Measurements from ENCODE around the gene ANXA6. TPM values are rescaled to one million over a fixed set of nuclear protein-coding genes. Genes with fewer than 3 reads are reported as not detected.

The ANXA6 gene
- total and polyA plus RNA-seq, 10 of the 15 experiments (the other 5 are each of a cell fraction or from before 2014, with no cell fraction given): 44.0 to 571 (median 465) TPM

DNA sequence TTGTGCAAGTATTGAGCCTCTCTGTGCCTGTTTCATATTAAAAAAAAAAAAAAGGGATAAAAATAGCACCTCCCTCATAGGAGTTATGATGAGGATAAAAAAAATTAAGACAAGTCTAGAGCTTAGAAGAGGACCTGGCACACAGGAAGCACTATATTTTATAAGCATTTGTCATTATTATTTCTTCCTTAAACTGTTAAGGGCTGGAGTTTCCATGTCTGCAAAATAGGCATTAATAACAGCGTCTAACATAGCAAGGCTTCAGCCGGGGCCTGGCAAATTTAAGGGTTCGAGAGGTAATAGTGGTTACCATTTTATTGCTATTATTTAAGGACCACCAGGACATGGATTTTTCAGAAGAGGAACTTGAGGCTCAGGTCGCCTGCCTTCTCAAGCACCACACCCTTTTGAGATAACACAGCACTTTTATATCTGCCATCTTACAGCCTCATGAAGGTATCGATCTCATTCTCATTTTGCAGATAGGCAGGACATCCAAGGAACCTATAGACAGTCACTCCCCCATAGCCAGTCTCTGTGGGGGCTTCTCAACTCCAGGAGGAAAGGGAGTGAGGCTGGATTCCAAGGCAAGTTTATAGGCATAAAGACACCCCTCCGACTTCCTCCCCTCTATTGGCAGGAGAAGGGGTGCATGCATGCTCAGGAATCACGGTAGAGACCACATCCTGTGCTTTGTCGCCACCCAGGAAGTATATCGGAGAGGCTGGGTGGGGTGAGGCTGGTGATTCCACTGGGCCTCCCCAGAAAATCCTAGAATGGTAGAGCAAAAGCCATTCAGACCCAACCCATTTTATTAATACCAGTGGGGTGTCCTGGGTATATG lies 2.4 kb downstream of the ANXA6 start (continued):
- TF ChIP-seq, protein P1, sequence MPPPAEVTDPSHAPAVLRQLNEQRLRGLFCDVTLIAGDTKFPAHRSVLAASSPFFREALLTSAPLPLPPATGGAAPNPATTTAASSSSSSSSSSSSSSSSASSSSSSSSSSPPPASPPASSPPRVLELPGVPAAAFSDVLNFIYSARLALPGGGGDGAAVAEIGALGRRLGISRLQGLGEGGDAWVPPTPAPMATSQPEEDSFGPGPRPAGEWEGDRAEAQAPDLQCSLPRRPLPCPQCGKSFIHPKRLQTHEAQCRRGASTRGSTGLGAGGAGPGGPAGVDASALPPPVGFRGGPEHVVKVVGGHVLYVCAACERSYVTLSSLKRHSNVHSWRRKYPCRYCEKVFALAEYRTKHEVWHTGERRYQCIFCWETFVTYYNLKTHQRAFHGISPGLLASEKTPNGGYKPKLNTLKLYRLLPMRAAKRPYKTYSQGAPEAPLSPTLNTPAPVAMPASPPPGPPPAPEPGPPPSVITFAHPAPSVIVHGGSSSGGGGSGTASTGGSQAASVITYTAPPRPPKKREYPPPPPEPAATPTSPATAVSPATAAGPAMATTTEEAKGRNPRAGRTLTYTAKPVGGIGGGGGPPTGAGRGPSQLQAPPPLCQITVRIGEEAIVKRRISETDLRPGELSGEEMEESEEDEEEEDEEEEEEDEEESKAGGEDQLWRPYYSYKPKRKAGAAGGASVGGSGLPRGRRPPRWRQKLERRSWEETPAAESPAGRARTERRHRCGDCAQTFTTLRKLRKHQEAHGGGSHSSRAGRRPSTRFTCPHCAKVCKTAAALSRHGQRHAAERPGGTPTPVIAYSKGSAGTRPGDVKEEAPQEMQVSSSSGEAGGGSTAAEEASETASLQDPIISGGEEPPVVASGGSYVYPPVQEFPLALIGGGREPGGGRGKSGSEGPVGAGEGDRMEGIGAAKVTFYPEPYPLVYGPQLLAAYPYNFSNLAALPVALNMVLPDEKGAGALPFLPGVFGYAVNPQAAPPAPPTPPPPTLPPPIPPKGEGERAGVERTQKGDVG (CRISPR knock-in tag; IDR thresholded peaks at IDR 0.05): no peak
- no peak for TF ChIP-seq HCFC1 (IDR thresholded peaks at IDR 0.05; ENCODE audit: low read length)
- TF ChIP-seq SP1 (IDR thresholded peaks at IDR 0.05; ENCODE audit: low read depth, low read length): no peak
- no peak for TF ChIP-seq PML (IDR thresholded peaks at IDR 0.05; ENCODE audit: low read length)
- TF ChIP-seq, protein P2, sequence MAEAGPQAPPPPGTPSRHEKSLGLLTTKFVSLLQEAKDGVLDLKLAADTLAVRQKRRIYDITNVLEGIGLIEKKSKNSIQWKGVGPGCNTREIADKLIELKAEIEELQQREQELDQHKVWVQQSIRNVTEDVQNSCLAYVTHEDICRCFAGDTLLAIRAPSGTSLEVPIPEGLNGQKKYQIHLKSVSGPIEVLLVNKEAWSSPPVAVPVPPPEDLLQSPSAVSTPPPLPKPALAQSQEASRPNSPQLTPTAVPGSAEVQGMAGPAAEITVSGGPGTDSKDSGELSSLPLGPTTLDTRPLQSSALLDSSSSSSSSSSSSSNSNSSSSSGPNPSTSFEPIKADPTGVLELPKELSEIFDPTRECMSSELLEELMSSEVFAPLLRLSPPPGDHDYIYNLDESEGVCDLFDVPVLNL (IDR thresholded peaks at IDR 0.05; ENCODE audit: low read depth, low read length): no peak
- TF ChIP-seq YBX1 (IDR thresholded peaks at IDR 0.05): no peak
- no peak for TF ChIP-seq CREB1 (IDR thresholded peaks at IDR 0.05; ENCODE audit: low read depth)
- TF ChIP-seq ZNF622 (IDR thresholded peaks at IDR 0.05): no peak
- TF ChIP-seq CHD1 (IDR thresholded peaks at IDR 0.05; ENCODE audit: low read depth, low read length): no peak
- TF ChIP-seq SMARCA5 (IDR thresholded peaks at IDR 0.05): no peak
- no peak for TF ChIP-seq CBX5 (IDR thresholded peaks at IDR 0.05; ENCODE audit: low read depth)
- no peak for TF ChIP-seq TCF3 (IDR thresholded peaks at IDR 0.05; ENCODE audit: borderline replicate concordance, insufficient read depth, low read depth, low read length)
- TF ChIP-seq ASH2L (IDR thresholded peaks at IDR 0.05; ENCODE audit: borderline replicate concordance, low read depth): no peak
- TF ChIP-seq SIX5 (IDR thresholded peaks at IDR 0.05; ENCODE audit: low read depth, low read length, severe bottlenecking): no peak
- TF ChIP-seq KAT2A (conservative IDR thresholded peaks at IDR 0.05; ENCODE audit: control insufficient read depth, low read depth, low read length): no peak
- TF ChIP-seq, protein P3, sequence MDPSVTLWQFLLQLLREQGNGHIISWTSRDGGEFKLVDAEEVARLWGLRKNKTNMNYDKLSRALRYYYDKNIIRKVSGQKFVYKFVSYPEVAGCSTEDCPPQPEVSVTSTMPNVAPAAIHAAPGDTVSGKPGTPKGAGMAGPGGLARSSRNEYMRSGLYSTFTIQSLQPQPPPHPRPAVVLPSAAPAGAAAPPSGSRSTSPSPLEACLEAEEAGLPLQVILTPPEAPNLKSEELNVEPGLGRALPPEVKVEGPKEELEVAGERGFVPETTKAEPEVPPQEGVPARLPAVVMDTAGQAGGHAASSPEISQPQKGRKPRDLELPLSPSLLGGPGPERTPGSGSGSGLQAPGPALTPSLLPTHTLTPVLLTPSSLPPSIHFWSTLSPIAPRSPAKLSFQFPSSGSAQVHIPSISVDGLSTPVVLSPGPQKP (IDR thresholded peaks at IDR 0.05; ENCODE audit: low read depth, low read length): no peak
- TF ChIP-seq STAT1 (conservative IDR thresholded peaks at IDR 0.05): no peak
- TF ChIP-seq, protein P4, sequence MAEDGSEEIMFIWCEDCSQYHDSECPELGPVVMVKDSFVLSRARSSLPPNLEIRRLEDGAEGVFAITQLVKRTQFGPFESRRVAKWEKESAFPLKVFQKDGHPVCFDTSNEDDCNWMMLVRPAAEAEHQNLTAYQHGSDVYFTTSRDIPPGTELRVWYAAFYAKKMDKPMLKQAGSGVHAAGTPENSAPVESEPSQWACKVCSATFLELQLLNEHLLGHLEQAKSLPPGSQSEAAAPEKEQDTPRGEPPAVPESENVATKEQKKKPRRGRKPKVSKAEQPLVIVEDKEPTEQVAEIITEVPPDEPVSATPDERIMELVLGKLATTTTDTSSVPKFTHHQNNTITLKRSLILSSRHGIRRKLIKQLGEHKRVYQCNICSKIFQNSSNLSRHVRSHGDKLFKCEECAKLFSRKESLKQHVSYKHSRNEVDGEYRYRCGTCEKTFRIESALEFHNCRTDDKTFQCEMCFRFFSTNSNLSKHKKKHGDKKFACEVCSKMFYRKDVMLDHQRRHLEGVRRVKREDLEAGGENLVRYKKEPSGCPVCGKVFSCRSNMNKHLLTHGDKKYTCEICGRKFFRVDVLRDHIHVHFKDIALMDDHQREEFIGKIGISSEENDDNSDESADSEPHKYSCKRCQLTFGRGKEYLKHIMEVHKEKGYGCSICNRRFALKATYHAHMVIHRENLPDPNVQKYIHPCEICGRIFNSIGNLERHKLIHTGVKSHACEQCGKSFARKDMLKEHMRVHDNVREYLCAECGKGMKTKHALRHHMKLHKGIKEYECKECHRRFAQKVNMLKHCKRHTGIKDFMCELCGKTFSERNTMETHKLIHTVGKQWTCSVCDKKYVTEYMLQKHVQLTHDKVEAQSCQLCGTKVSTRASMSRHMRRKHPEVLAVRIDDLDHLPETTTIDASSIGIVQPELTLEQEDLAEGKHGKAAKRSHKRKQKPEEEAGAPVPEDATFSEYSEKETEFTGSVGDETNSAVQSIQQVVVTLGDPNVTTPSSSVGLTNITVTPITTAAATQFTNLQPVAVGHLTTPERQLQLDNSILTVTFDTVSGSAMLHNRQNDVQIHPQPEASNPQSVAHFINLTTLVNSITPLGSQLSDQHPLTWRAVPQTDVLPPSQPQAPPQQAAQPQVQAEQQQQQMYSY (CRISPR knock-in tag; IDR thresholded peaks at IDR 0.05): no peak
- TF ChIP-seq ZNF207 (IDR thresholded peaks at IDR 0.05; ENCODE audit: borderline replicate concordance): no peak
- TF ChIP-seq TCF7 (IDR thresholded peaks at IDR 0.05; ENCODE audit: borderline replicate concordance): no peak
- 0 out of 2 replicates have a peak, but pooled peaks have one; percentile 20 for TF ChIP-seq MTA2 (IDR thresholded peaks at IDR 0.05; ENCODE audit: low read depth)
- TF ChIP-seq CBX3 (IDR thresholded peaks at IDR 0.05; ENCODE audit: borderline replicate concordance, low read depth): no peak
